Articular chondrocyte of knee joint (primary cell): ENCODE results near the gene TMEFF2. TPM values are rescaled to one million over a fixed set of nuclear protein-coding genes. Genes with fewer than 3 reads are reported as not detected.

Experiments used
- total RNA-seq: library from RNA; depleted of rRNA; stranded (reverse); fragments of >200 nt; gene quantifications from 2 replicates; pipeline ENCODE4 v1.2.3, GENCODE V29; 2012

TMEFF2 gene, protein sequence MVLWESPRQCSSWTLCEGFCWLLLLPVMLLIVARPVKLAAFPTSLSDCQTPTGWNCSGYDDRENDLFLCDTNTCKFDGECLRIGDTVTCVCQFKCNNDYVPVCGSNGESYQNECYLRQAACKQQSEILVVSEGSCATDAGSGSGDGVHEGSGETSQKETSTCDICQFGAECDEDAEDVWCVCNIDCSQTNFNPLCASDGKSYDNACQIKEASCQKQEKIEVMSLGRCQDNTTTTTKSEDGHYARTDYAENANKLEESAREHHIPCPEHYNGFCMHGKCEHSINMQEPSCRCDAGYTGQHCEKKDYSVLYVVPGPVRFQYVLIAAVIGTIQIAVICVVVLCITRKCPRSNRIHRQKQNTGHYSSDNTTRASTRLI
- total RNA-seq, result not detected in 2 replicates

DNA sequence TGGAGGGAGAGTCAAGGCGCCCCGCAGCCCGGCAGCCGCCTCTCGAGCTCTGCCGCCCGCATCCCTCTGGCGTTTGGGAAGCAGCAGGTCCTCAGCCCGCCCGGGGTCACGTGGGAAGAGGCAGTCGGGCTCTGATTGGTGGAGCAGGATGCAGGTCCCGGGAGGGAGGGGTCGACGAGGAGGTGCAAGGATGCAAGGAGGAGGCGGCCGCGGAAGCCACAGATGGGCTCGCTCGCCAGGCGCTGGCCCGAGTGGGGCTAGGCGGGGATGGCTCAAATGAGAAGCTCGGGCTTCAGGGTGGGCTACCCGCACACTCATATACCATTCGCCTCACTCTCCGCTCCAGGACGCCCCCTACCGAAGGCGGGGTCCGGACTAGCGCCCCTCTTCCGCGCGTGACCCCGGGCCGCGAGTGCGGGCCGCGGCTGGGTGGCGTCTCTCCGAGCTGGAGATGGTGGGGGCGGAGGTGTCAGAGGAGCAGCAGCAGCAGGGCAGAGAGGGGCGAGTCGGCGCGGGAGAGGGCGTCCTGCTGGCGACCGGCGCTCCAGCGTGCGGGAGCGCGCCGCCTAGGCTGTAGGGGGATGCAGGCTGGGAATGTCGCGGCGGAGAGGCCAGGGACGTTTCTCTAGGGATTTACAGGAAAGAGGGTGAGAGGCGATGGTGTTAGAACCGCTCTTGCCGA, at the start of gene TMEFF2:
TSS of gene TMEFF2 (minus strand) at position 68 of the 682 bp plus-strand sequence. CDS start 409 bp downstream, outside the sequence.

